GM12878 (cell line): ENCODE measurements around the gene DCUN1D4. TPM values are rescaled to one million over a fixed set of nuclear protein-coding genes. Genes with fewer than 3 reads are reported as not detected.

Experiments used
- ATAC-seq: fragments of 200-7000 bp; cut with Tn5 transposase; 3 replicates; pipeline ENCODE4 v1.9.1; 2020; ENCODE audit warnings: mild to moderate bottlenecking, moderate library complexity
- BruUV-seq: library from RNA; stranded (reverse); fragments of 400-500 nt; replicated peaks from 2 replicates; lab custom pipeline; 2021; lab: Mats Ljungman, UMichigan
- CTCF ChIA-PET: fragments of 300-600 bp; sonication (Branson Sonifier 250); formaldehyde crosslinking; extraction: SDS; loops from one replicate; lab custom pipeline; 2021; ENCODE audit warnings: inconsistent platforms; lab: Yijun Ruan, JAX
- POLR2A ChIA-PET: fragments of 350-600 bp; formaldehyde crosslinking; extraction: SDS; loops from one replicate; lab custom pipeline; 2021; ENCODE audit warnings: inconsistent platforms; lab: Charles Lee
- RAD21 ChIA-PET: fragments of 300-600 bp; sonication (Branson Sonifier 250); formaldehyde crosslinking; loops from one replicate; lab custom pipeline; 2023; ENCODE audit warnings: antibody characterized with exemption; ENCODE audit not compliant: unreplicated experiment; lab: Charles Lee
- SMC1A ChIA-PET: fragments of 300-600 bp; sonication (Branson Sonifier 250); formaldehyde crosslinking; loops from one replicate; lab custom pipeline; 2023; ENCODE audit not compliant: unreplicated experiment, uncharacterized antibody; lab: Charles Lee
- DNase-seq: peaks from one replicate; pipeline ENCODE4 v3.0.0-alpha.2; 2011; ENCODE audit warnings: low read depth, low spot score
- FAIRE-seq: peaks from 3 replicates; lab custom pipeline; 2011; peaks lifted over from hg19 to GRCh38; lab: Jason Lieb, UNC
- H2AFZ ChIP-seq: 2 replicates; pipeline ENCODE4 v1.6.0; 2011; ENCODE audit warnings: low read depth, low read length, control low read depth; ENCODE audit not compliant: control insufficient read depth
- H3K27ac ChIP-seq: 2 replicates; pipeline ENCODE4 v1.5.1; 2011; ENCODE audit warnings: control low read depth; ENCODE audit not compliant: control insufficient read depth, insufficient read depth
- H3K27me3 ChIP-seq, 2 experiments: replicated peaks in 1 of 2; 2 replicates each; pipeline versions ENCODE4 v1.6.0 to v1.6.1; 2011; ENCODE audit warnings: low read length in 1 of 2; ENCODE audit not compliant: control insufficient read depth in 2 of 2, insufficient read depth in 2 of 2
- H3K36me3 ChIP-seq, 2 experiments: 2 replicates each; pipeline ENCODE4 v1.5.1; 2011; ENCODE audit warnings: low read length in 1 of 2; ENCODE audit not compliant: control insufficient read depth in 2 of 2, insufficient read depth in 2 of 2
- H3K4me1 ChIP-seq: 2 replicates; pipeline ENCODE4 v1.6.1; 2011; ENCODE audit warnings: mild to moderate bottlenecking, low read length, moderate library complexity, mixed read lengths; ENCODE audit not compliant: control insufficient read depth, insufficient read depth
- H3K4me2 ChIP-seq: 2 replicates; pipeline ENCODE4 v1.6.0; 2011; ENCODE audit warnings: control low read depth; ENCODE audit not compliant: control insufficient read depth, insufficient read depth
- H3K4me3 ChIP-seq: fragments of 200-600 bp; sonication (generic); 2 replicates; pipeline ENCODE4 v1.5.1; 2016
- H3K79me2 ChIP-seq: 2 replicates; pipeline ENCODE4 v1.6.0; 2011; ENCODE audit warnings: low read length; ENCODE audit not compliant: control insufficient read depth, insufficient read depth
- H3K9ac ChIP-seq: 2 replicates; pipeline ENCODE4 v1.8.0; 2011; ENCODE audit warnings: low read length, control low read depth, mixed read lengths; ENCODE audit not compliant: control insufficient read depth, insufficient read depth
- H3K9me3 ChIP-seq: replicated peaks from 3 replicates; pipeline ENCODE4 v1.5.1; 2011; ENCODE audit warnings: mild to moderate bottlenecking, low read length; ENCODE audit not compliant: control insufficient read depth, insufficient read depth
- H4K20me1 ChIP-seq: 2 replicates; pipeline ENCODE4 v1.6.0; 2011; ENCODE audit not compliant: control insufficient read depth, insufficient read depth
- EZH2 ChIP-seq: IDR thresholded peaks from 2 replicates; pipeline ENCODE4 v1.6.1; 2012; ENCODE audit warnings: low read depth, mild to moderate bottlenecking, control low read depth, inconsistent platforms, low read length, borderline replicate concordance; ENCODE audit not compliant: control insufficient read depth
- MXI1 ChIP-seq: fragments of 150-350 bp; IDR thresholded peaks from 2 replicates; pipeline ENCODE4 v1.6.1; 2011; ENCODE audit warnings: low read depth, mild to moderate bottlenecking, inconsistent platforms, low read length, improper control_type of control experiment
- RAD21 ChIP-seq: IDR thresholded peaks from 2 replicates; pipeline ENCODE4 v1.6.1; 2011; ENCODE audit warnings: mild to moderate bottlenecking, low read depth, low read length, moderate library complexity; ENCODE audit not compliant: insufficient read depth
- RB1 ChIP-seq: fragments of 450-650 bp; formaldehyde crosslinking; IDR thresholded peaks from 2 replicates; pipeline ENCODE4 v1.6.1; 2017; ENCODE audit warnings: mild to moderate bottlenecking, borderline replicate concordance
- TARDBP ChIP-seq: IDR thresholded peaks from 2 replicates; pipeline ENCODE4 v1.6.1; 2016; ENCODE audit warnings: borderline replicate concordance
- WGBS: methylation state at CpG from one replicate; pipeline ENCODE4 v1.1.6; 2016; ENCODE audit warnings: low lambda C conversion rate; ENCODE audit not compliant: insufficient replicate concordance, insufficient coverage; ENCODE audit errors: missing lambda C conversion rate; 5-methylcytosine and 5-hydroxymethylcytosine counted together
- in situ Hi-C: fragments of 300-500 bp; cut with MboI; formaldehyde crosslinking; loops from 9 replicates; pipeline ENCODE4 v1.14.3; 2018; ENCODE audit warnings: mixed read lengths
- intact Hi-C: fragments of 100-400 bp; cut with micrococcal nuclease; formaldehyde crosslinking; loops from one replicate; pipeline ENCODE4 v1.14.2; 2022; ENCODE audit not compliant: unreplicated experiment
- polyA plus RNA-seq, 11 experiments: library from polyadenylated mRNA; depleted of rRNA in 4 of 11; unstranded in 6 of 11; stranded (reverse) in 5 of 11; fragments of >200 nt; fragmentation: Nextera tagmentation in 4 of 11; fragmentation: Illumina TruSeq in 1 of 11; extraction: Ambion mirVana in 4 of 11; extraction: Trizol in 1 of 11; gene quantifications; 1 replicate in 1 of 11; 2 replicates in 10 of 11; pipeline versions ENCODE4 v1.2.1 to v1.2.3, GENCODE V29; 2011 to 2016; ENCODE audit warnings: inconsistent platforms in 2 of 11, missing spikeins in 2 of 11, low read depth in 1 of 11
- total RNA-seq, 4 experiments: library from RNA; depleted of rRNA in 3 of 4; stranded (reverse); fragments of >200 nt in 3 of 4; fragmentation: Illumina TruSeq in 1 of 4; extraction: Trizol in 1 of 4; gene quantifications; 2 replicates each; pipeline versions ENCODE4 v1.2.1 to v1.2.3, GENCODE V29; 2013 to 2021
- TF ChIP-seq, protein P1 (sequence below): fragments of 450-650 bp; IDR thresholded peaks from 2 replicates; pipeline ENCODE4 v1.6.1; 2017; ENCODE audit warnings: low read depth, mild to moderate bottlenecking, moderate library complexity
- TF ChIP-seq, protein P2 (sequence below): fragments of 450-650 bp; IDR thresholded peaks from 2 replicates; pipeline ENCODE4 v1.6.1; 2016; ENCODE audit warnings: mild to moderate bottlenecking

Gene DCUN1D4
- total and polyA plus RNA-seq, 10 of the 15 experiments (the other 5 are each of a cell fraction or from before 2014, with no cell fraction given): 7.1 to 62.6 (median 16.8) TPM

DNA sequence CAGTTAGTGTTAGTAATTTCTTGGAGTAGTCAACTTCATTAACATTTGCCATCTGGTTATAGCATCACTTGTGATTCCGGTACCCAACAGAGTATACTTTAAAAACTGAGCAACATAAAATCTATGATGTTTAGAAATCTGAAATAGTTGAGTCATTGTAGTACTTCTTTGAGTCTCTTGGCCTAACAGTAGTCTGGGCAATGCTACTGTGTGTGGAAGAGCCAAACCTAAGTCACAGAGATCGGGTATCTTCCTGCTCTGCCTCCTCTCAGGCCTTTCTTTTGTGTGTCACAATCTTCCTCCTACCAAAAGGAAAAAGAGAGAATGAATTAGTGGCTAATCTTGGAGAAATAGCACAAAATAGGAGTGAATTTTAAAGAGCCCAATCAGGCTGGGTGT, 25.5 kb downstream of the DCUN1D4 start (continued):
- TF ChIP-seq, protein P1, sequence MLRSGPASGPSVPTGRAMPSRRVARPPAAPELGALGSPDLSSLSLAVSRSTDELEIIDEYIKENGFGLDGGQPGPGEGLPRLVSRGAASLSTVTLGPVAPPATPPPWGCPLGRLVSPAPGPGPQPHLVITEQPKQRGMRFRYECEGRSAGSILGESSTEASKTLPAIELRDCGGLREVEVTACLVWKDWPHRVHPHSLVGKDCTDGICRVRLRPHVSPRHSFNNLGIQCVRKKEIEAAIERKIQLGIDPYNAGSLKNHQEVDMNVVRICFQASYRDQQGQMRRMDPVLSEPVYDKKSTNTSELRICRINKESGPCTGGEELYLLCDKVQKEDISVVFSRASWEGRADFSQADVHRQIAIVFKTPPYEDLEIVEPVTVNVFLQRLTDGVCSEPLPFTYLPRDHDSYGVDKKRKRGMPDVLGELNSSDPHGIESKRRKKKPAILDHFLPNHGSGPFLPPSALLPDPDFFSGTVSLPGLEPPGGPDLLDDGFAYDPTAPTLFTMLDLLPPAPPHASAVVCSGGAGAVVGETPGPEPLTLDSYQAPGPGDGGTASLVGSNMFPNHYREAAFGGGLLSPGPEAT: no peak

DNA sequence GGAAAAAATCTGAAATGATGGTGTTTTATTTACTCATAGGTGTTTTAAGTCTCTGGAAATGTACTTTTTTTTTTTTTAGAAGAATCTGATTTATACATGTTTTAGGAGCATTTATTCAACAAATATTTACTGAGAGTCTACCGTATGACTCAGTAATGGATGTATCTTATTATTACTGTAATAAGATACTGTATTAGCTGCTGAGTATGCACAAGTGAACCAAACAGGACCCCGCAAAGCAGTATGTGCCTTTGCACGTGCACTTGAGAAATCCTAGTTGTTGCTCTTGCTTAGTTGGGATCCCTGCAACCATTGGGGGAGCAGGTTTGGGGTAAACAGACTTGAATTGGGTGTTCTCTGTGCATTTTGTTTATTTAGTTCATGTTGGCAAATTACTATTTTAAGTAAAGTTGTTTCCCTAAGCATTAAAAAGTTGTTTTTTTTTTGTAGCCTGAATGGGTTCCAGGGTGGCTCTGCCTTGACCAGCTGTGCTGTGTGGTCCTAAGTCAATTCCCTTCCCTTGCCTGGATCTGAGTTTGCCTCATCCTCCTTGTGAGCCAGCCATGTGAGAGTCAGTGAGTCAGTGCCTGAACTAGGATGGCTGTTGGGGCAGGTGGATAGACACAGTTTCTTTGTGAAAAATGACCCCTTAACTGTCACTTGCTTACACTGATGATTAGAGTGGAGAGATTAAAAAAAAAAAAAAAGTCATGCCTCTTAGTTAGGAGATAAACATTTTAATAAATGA, 27.7 kb downstream of the DCUN1D4 start:
- no peak overlapping the region for H2AFZ ChIP-seq
- H3K36me3 ChIP-seq: peaks cover 15 to 21% of the 10 kb centered on the region in 2 experiments
- 100% methylated on average over 3 of the region's 3 CpGs for WGBS
- ChIA-PET SMC1A (interaction anchor here (0.5 to 1.3 kb wide), 4 partner anchors 8 to 180 kb away, joined by 3 to 6 read pairs (median 3); partner anchors contain the start of gene SPATA18), CTCF (interaction anchor here (0.6 kb wide), 1 partner anchor 16 kb away, joined by 3 read pairs; no protein-coding TSS in a partner anchor)
- in situ Hi-C loops: no loop called here
- DNase-seq: no peak
- intact Hi-C loops: no loop called here
- TF ChIP-seq RB1 (no peak), RAD21 (no peak), MXI1 (no peak), TARDBP (no peak), EZH2 (no peak)
- TF ChIP-seq, protein P2, sequence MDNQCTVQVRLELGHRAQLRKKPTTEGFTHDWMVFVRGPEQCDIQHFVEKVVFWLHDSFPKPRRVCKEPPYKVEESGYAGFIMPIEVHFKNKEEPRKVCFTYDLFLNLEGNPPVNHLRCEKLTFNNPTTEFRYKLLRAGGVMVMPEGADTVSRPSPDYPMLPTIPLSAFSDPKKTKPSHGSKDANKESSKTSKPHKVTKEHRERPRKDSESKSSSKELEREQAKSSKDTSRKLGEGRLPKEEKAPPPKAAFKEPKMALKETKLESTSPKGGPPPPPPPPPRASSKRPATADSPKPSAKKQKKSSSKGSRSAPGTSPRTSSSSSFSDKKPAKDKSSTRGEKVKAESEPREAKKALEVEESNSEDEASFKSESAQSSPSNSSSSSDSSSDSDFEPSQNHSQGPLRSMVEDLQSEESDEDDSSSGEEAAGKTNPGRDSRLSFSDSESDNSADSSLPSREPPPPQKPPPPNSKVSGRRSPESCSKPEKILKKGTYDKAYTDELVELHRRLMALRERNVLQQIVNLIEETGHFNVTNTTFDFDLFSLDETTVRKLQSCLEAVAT: no peak
- TF ChIP-seq, all 136 proteins: peak for 0
- ChIA-PET POLR2A (no interaction called here), RAD21 (no interaction called here)
- no TSS peak for BruUV-seq
- ATAC-seq (no peak), FAIRE-seq (no peak)
- Histone ChIP-seq H3K4me2 (no peak overlapping the region), H3K79me2 (no peaks in the 10 kb centered on the region), H3K27ac (no peak overlapping the region), H3K9me3 (no peaks in the 10 kb centered on the region), H3K9ac (no peak overlapping the region), H4K20me1 (no peaks in the 10 kb centered on the region), H3K4me3 (no peak overlapping the region), H3K27me3 (no peaks in the 10 kb centered on the region), H3K4me1 (no peaks in the 10 kb centered on the region)
